Colonic mucosa (tissue), 4 donors: Measurements from ENCODE around the gene LAMA4. TPM values are rescaled to one million over a fixed set of nuclear protein-coding genes. Genes with fewer than 3 reads are reported as not detected.

ENCODE experiments used
- DNase-seq: peaks from one replicate; pipeline ENCODE4 v3.0.0-alpha.2; 2020
- H3K27ac ChIP-seq: fragments of 200-600 bp; one replicate; pipeline ENCODE4 v1.8.0; 2021
- H3K27me3 ChIP-seq: fragments of 200-600 bp; one replicate; pipeline ENCODE4 v1.8.0; 2021
- H3K36me3 ChIP-seq: fragments of 200-600 bp; one replicate; pipeline ENCODE4 v1.8.0; 2021
- H3K4me1 ChIP-seq: fragments of 200-600 bp; one replicate; pipeline ENCODE4 v1.8.0; 2021; ENCODE audit warnings: mild to moderate bottlenecking
- H3K4me3 ChIP-seq: fragments of 200-600 bp; one replicate; pipeline ENCODE4 v1.8.0; 2021
- H3K9ac ChIP-seq, 2 donors: one replicate each; pipeline ENCODE4 v1.7.0; 2013; ENCODE audit warnings: control low read depth in 2 of 2, low read depth in 2 of 2, low read length in 2 of 2
- H3K9me3 ChIP-seq: fragments of 200-600 bp; one replicate; pipeline ENCODE4 v1.8.0; 2021
- CTCF ChIP-seq: fragments of 200-600 bp; IDR thresholded peaks from one replicate; pipeline ENCODE4 v1.8.0; 2022; ENCODE audit warnings: antibody characterized with exemption, mild to moderate bottlenecking
- intact Hi-C: fragments of 100-400 bp; cut with DNase I; formaldehyde crosslinking; loops from one replicate; pipeline ENCODE4 v1.14.1; 2022
- total RNA-seq, 2 donors: library from RNA; stranded (reverse); fragmentation: NEBNext Ultra II Directional in 1 of 2; extraction: Animal tissue kit (Norgen Biotek cat#: 25700) in 1 of 2; gene quantifications; one replicate each; pipeline ENCODE4 v1.2.1, GENCODE V29; 2021
- donor health status: healthy.
- donor health status: DM: no; HTN: no; CAD: no.
- donor health status: DM: no; HTN: no; CAD: no.

Gene LAMA4
- 10 to 100 TPM; 15.8 to 35.1 TPM for total RNA-seq

GRCh38 chr6:112253841-112254816 lies at the start of gene LAMA4:
LAMA4 (minus strand) TSS chr6:112254567; CDS start chr6:112254150, 417 bp downstream.
- H3K27ac ChIP-seq: peak within 1 kb of the TSS; percentile 65
- no peaks in the 10 kb centered on the region for H3K4me1 ChIP-seq
- DNase-seq: peak; percentile 34
- H3K27me3 ChIP-seq: peaks cover 6% of the 10 kb centered on the region
- H3K9ac ChIP-seq: peak within 1 kb of the TSS; percentile 67 to 75
- intact Hi-C loops: no loop called here
- no peak for TF ChIP-seq CTCF
- H3K4me3 ChIP-seq: peak within 1 kb of the TSS; percentile 34
- H3K9me3 ChIP-seq: no peaks in the 10 kb centered on the region
- H3K36me3 ChIP-seq: no peaks in the 10 kb centered on the region

GRCh38 chr6:112302142-112302705 lies 47.9 kb upstream of the LAMA4 start:
- no peak for TF ChIP-seq CTCF
- no peak overlapping the region for H3K4me3 ChIP-seq
- intact Hi-C loops: no loop called here
- no peak overlapping the region for H3K9ac ChIP-seq
- H3K27me3 ChIP-seq: no peaks in the 10 kb centered on the region
- H3K4me1 ChIP-seq: no peaks in the 10 kb centered on the region
- no peaks in the 10 kb centered on the region for H3K36me3 ChIP-seq
- DNase-seq: no peak
- no peak overlapping the region for H3K27ac ChIP-seq
- H3K9me3 ChIP-seq: no peaks in the 10 kb centered on the region

- H3K9ac ChIP-seq: no peak overlapping the region
- no peak overlapping the region for H3K27ac ChIP-seq
- TF ChIP-seq CTCF: no peak
- no peak for DNase-seq
- intact Hi-C loops: no loop called here
- H3K36me3 ChIP-seq: no peaks in the 10 kb centered on the region
- H3K9me3 ChIP-seq: no peaks in the 10 kb centered on the region
- no peaks in the 10 kb centered on the region for H3K4me1 ChIP-seq
- no peaks in the 10 kb centered on the region for H3K27me3 ChIP-seq
- H3K4me3 ChIP-seq: no peak overlapping the region
Measured at GRCh38 chr6:112300896-112301295, 46.5 kb upstream of the LAMA4 start.

- no peaks in the 10 kb centered on the region for H3K36me3 ChIP-seq
- peak overlapping the region; percentile 12 for H3K27ac ChIP-seq
- no peaks in the 10 kb centered on the region for H3K9me3 ChIP-seq
- H3K4me3 ChIP-seq: no peak overlapping the region
- no peak for TF ChIP-seq CTCF
- DNase-seq: no peak
- no peaks in the 10 kb centered on the region for H3K4me1 ChIP-seq
- no peaks in the 10 kb centered on the region for H3K27me3 ChIP-seq
- intact Hi-C loops: no loop called here
- no peak overlapping the region for H3K9ac ChIP-seq
Measured at GRCh38 chr6:112298816-112299281, 44.5 kb upstream of the LAMA4 start.

GRCh38 chr6:112298021-112298745 lies 43.8 kb upstream of the LAMA4 start:
- peak overlapping the region; percentile 52 for H3K27ac ChIP-seq

More at GRCh38 chr6:112298021-112298745, 43.8 kb upstream of the LAMA4 start:
- no peaks in the 10 kb centered on the region for H3K36me3 ChIP-seq
- no peak overlapping the region for H3K9ac ChIP-seq
- no peaks in the 10 kb centered on the region for H3K9me3 ChIP-seq
- H3K4me3 ChIP-seq: no peak overlapping the region
- no peaks in the 10 kb centered on the region for H3K27me3 ChIP-seq
- no peaks in the 10 kb centered on the region for H3K4me1 ChIP-seq
- intact Hi-C loops: no loop called here
- DNase-seq: no peak
- no peak for TF ChIP-seq CTCF
